Measurements from ENCODE around the gene SIGMAR1.

The SIGMAR1 gene

GRCh38 chr9:34675048-34675714 is 37.6 kb upstream of the SIGMAR1 start:
- H3K4me3 ChIP-seq (ENCODE audit: low read length): no peak overlapping the region
- peak; percentile 36 for TF ChIP-seq CTCF (IDR thresholded peaks at IDR 0.05; ENCODE audit: insufficient read depth, low read depth, low read length, missing control alignments)
- DNase-seq (ENCODE audit: low read depth): peak; percentile 53

GRCh38 chr9:34674440-34674839 is 36.9 kb upstream of the SIGMAR1 start:
- TF ChIP-seq CTCF (IDR thresholded peaks at IDR 0.05; ENCODE audit: insufficient read depth, low read depth, low read length, missing control alignments): no peak
- no peak for DNase-seq (ENCODE audit: low read depth)
- H3K4me3 ChIP-seq (ENCODE audit: low read length): no peak overlapping the region

GRCh38 chr9:34671307-34671706 is 33.7 kb upstream of the SIGMAR1 start:
- no peak for TF ChIP-seq CTCF (IDR thresholded peaks at IDR 0.05; ENCODE audit: insufficient read depth, low read depth, low read length, missing control alignments)
- no peak overlapping the region for H3K4me3 ChIP-seq (ENCODE audit: low read length)
- DNase-seq (ENCODE audit: low read depth): no peak

- no peak overlapping the region for H3K4me3 ChIP-seq (ENCODE audit: low read length)
- no peak for TF ChIP-seq CTCF (IDR thresholded peaks at IDR 0.05; ENCODE audit: insufficient read depth, low read depth, low read length, missing control alignments)
- DNase-seq (ENCODE audit: low read depth): no peak
Measured at GRCh38 chr9:34669809-34670562, 32.4 kb upstream of the SIGMAR1 start.

- H3K4me3 ChIP-seq (ENCODE audit: low read length): peak overlapping the region; percentile 95
- DNase-seq (ENCODE audit: low read depth): peak; percentile 97
- TF ChIP-seq CTCF (IDR thresholded peaks at IDR 0.05; ENCODE audit: insufficient read depth, low read depth, low read length, missing control alignments): no peak
Measured at GRCh38 chr9:34665381-34666250, 28.0 kb upstream of the SIGMAR1 start.

GRCh38 chr9:34665067-34665380 is 27.4 kb upstream of the SIGMAR1 start:
- no peak for TF ChIP-seq CTCF (IDR thresholded peaks at IDR 0.05; ENCODE audit: insufficient read depth, low read depth, low read length, missing control alignments)
- peak overlapping the region; percentile 56 for H3K4me3 ChIP-seq (ENCODE audit: low read length)

More at GRCh38 chr9:34665067-34665380, 27.4 kb upstream of the SIGMAR1 start:
- no peak for DNase-seq (ENCODE audit: low read depth)

All from epithelial cell of esophagus (primary cell).